Cardiac fibroblast (primary cell): Measurements from ENCODE around the gene ZNF382.

ENCODE experiments used
- DNase-seq, 2 donors: peaks; one replicate each; pipeline versions ENCODE4 v3.0.0 to v3.0.0-alpha.2; 2010; ENCODE audit warnings: low read depth in 2 of 2
- H3K4me3 ChIP-seq, 2 donors: replicated peaks in 1 of 2; 1 replicate in 1 of 2; 2 replicates in 1 of 2; pipeline ENCODE4 v1.5.1; 2011; ENCODE audit warnings: low read depth in 2 of 2, low read length in 2 of 2, mild to moderate bottlenecking in 2 of 2, moderate library complexity in 1 of 2
- TF ChIP-seq, protein P1 (sequence below): IDR thresholded peaks from one replicate; pipeline ENCODE4 v1.5.1; 2011; ENCODE audit warnings: low read depth, mild to moderate bottlenecking, low read length, inconsistent platforms

Gene ZNF382

DNA sequence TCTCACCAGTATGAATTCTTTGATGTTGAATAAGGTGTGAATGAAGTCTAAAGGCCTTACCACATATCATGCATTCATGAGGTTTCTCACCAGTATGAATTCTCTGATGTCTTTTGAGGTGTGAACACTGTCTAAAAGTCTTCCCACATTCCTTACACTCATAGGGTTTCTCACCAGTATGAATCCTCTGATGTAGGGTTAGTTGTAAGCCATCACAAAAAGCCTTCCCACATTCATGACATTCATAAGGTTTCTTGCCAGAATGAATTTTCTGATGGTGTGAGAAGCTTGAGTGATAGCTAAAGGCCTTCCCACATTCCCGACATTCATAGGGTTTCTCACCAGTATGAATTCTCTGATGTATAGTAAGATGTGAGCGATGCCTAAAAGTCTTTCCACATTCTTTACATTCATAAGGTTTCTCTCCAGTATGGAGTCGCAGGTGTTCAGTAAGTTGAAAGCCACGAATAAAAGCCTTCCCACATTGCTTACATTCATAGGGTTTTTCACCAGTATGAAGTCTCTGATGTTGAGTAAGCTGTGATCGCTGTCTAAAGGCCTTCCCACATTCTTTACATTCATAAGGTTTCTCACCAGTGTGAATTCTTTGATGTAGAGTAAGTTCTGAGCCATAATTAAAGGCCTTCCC, 33.9 kb downstream of the ZNF382 start:
- TF ChIP-seq, protein P1, sequence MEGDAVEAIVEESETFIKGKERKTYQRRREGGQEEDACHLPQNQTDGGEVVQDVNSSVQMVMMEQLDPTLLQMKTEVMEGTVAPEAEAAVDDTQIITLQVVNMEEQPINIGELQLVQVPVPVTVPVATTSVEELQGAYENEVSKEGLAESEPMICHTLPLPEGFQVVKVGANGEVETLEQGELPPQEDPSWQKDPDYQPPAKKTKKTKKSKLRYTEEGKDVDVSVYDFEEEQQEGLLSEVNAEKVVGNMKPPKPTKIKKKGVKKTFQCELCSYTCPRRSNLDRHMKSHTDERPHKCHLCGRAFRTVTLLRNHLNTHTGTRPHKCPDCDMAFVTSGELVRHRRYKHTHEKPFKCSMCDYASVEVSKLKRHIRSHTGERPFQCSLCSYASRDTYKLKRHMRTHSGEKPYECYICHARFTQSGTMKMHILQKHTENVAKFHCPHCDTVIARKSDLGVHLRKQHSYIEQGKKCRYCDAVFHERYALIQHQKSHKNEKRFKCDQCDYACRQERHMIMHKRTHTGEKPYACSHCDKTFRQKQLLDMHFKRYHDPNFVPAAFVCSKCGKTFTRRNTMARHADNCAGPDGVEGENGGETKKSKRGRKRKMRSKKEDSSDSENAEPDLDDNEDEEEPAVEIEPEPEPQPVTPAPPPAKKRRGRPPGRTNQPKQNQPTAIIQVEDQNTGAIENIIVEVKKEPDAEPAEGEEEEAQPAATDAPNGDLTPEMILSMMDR = no peak
- peak in 1 of 2 donors; percentile 9 for DNase-seq
- no peak overlapping the region for H3K4me3 ChIP-seq

GRCh38 chr19:36646746-36647145, 41.6 kb downstream of the ZNF382 start:
- TF ChIP-seq, protein P1 = no peak
- DNase-seq = no peak
- H3K4me3 ChIP-seq = no peak overlapping the region

GRCh38 chr19:36652958-36653357, 47.8 kb downstream of the ZNF382 start:
- no peak for DNase-seq
- no peak overlapping the region for H3K4me3 ChIP-seq
- TF ChIP-seq, protein P1 = no peak

GRCh38 chr19:36665832-36666231, 60.7 kb downstream of the ZNF382 start:
- TF ChIP-seq, protein P1 = no peak
- H3K4me3 ChIP-seq = peak overlapping the region; percentile 91
- DNase-seq = no peak

DNA sequence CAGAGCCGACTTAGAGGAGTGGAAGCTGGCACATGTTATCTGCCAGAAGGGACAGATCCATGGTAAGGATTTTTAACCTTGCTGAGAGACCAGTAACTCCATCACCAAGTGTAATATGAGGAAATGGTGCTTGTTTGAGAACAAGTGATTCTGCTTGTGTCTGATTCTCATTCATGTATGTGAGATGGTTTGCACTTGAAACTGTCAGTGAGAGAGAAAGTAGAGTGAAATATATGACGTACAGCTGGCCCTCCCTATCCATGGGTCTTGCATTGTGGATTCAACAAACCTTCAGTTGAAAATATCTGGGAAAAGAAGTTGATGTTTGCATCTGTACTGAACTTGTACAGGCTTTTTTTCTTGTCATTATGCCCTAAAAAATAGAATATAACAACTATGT, 63.5 kb downstream of the ZNF382 start:
- DNase-seq = no peak
- TF ChIP-seq, protein P1 = no peak
- H3K4me3 ChIP-seq = no peak overlapping the region

GRCh38 chr19:36672368-36672767, 67.3 kb downstream of the ZNF382 start:
- no peak for DNase-seq
- H3K4me3 ChIP-seq = no peak overlapping the region
- TF ChIP-seq, protein P1 = no peak

GRCh38 chr19:36674201-36674600, 69.1 kb downstream of the ZNF382 start:
- no peak for DNase-seq
- H3K4me3 ChIP-seq = no peak overlapping the region
- TF ChIP-seq, protein P1 = no peak
